Measurements from ENCODE around the gene SYNE4.

The SYNE4 gene

GRCh38 chr19:36023432-36023831, 14.8 kb upstream of the SYNE4 start:
- DNase-seq, result no peak

GRCh38 chr19:36019061-36019670, 10.6 kb upstream of the SYNE4 start:
- no peak for DNase-seq

- DNase-seq, result peak; percentile 99
Observed at GRCh38 chr19:36014012-36014924, 5.7 kb upstream of the SYNE4 start, which contains the start of gene ALKBH6. ALKBH6 (minus strand) TSS chr19:36014213; CDS start chr19:36013397, 816 bp downstream.

- no peak for DNase-seq
Observed at GRCh38 chr19:36013280-36014011, 4.8 kb upstream of the SYNE4 start.

GRCh38 chr19:36010402-36010801, 1.8 kb upstream of the SYNE4 start:
- no peak for DNase-seq

- no peak for DNase-seq
Observed at GRCh38 chr19:36009633-36010379, 1.2 kb upstream of the SYNE4 start.

- DNase-seq, result peak; percentile 32
Observed at GRCh38 chr19:36009220-36009619, 607 bp upstream of the SYNE4 start.

- DNase-seq, result no peak
Observed at GRCh38 chr19:36006955-36007354, 1.7 kb downstream of the SYNE4 start.

- no peak for DNase-seq
Observed at GRCh38 chr19:36003284-36003683, 5.3 kb downstream of the SYNE4 start.

GRCh38 chr19:36001605-36002004, 7.0 kb downstream of the SYNE4 start:
- no peak for DNase-seq

- no peak for DNase-seq
Observed at GRCh38 chr19:35996777-35997176, 11.8 kb downstream of the SYNE4 start.

- peak; percentile 90 for DNase-seq
Observed at GRCh38 chr19:35995048-35995993, 13.3 kb downstream of the SYNE4 start, which contains the start of gene SDHAF1. SDHAF1 (plus strand) TSS chr19:35995188; CDS start chr19:35995275, 87 bp downstream.

GRCh38 chr19:35993923-35994598, 14.6 kb downstream of the SYNE4 start:
- DNase-seq, result no peak

- no peak for DNase-seq
Observed at GRCh38 chr19:35992907-35993765, 15.5 kb downstream of the SYNE4 start.

GRCh38 chr19:35991731-35992450, 16.7 kb downstream of the SYNE4 start:
- DNase-seq, result no peak

GRCh38 chr19:35990771-35991730, 17.6 kb downstream of the SYNE4 start:
- no peak for DNase-seq

GRCh38 chr19:35990156-35990555, 18.5 kb downstream of the SYNE4 start:
- no peak for DNase-seq

- DNase-seq, result no peak
Observed at GRCh38 chr19:35988824-35989223, 19.8 kb downstream of the SYNE4 start.

Data from NCI-H2171 (cell line).